Measurements from ENCODE around the gene CUL4B.

CUL4B gene

DNA sequence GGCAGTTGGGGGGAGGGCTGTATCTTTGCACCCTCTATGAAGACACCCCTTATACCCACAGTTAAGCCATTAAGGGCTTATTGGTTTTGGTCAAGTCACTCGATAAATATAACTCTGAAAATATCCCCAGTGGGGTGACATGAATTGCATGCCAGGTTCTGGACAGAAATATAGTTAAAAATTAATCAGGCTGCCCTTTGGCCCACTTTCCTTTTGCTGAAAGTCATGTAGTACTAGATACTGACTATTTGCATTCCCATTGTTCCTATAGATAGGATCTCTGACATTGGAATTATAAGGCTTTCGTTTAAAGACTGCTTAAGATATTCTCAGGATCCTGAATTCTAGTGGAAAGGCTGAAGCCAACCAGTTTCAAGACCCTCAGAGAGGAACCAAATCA lies 48.1 kb downstream of the CUL4B start:
- no peaks in the 10 kb centered on the region for H3K79me2 ChIP-seq (ENCODE audit: insufficient read depth, low read length)
- no peaks in the 10 kb centered on the region for H3K9me3 ChIP-seq (ENCODE audit: low read length)
- H3K4me1 ChIP-seq (ENCODE audit: insufficient read depth, low read length, severe bottlenecking) = no peaks in the 10 kb centered on the region
- no peak overlapping the region for H3K4me3 ChIP-seq (ENCODE audit: low read depth, low read length, poor library complexity, severe bottlenecking)
- no peaks in the 10 kb centered on the region for H3K9me2 ChIP-seq (ENCODE audit: low read depth, low read length)
- no peak overlapping the region for H3K4me2 ChIP-seq (ENCODE audit: low read length)
- H3F3A ChIP-seq (ENCODE audit: insufficient read depth, low read length) = no peaks in the 10 kb centered on the region
- no peaks in the 10 kb centered on the region for H3K36me3 ChIP-seq (ENCODE audit: insufficient read depth, low read length)
- H2AFZ ChIP-seq (ENCODE audit: low read length) = no peak overlapping the region
- no peaks in the 10 kb centered on the region for H3K27me3 ChIP-seq (ENCODE audit: insufficient read depth, low read length)
- no peak overlapping the region for H3K9ac ChIP-seq (ENCODE audit: low read length)
- no peak overlapping the region for H3K27ac ChIP-seq (ENCODE audit: low read depth, low read length, poor library complexity, severe bottlenecking)
- no peaks in the 10 kb centered on the region for H4K20me1 ChIP-seq (ENCODE audit: insufficient read depth, low read length)
- TF ChIP-seq, protein P1, sequence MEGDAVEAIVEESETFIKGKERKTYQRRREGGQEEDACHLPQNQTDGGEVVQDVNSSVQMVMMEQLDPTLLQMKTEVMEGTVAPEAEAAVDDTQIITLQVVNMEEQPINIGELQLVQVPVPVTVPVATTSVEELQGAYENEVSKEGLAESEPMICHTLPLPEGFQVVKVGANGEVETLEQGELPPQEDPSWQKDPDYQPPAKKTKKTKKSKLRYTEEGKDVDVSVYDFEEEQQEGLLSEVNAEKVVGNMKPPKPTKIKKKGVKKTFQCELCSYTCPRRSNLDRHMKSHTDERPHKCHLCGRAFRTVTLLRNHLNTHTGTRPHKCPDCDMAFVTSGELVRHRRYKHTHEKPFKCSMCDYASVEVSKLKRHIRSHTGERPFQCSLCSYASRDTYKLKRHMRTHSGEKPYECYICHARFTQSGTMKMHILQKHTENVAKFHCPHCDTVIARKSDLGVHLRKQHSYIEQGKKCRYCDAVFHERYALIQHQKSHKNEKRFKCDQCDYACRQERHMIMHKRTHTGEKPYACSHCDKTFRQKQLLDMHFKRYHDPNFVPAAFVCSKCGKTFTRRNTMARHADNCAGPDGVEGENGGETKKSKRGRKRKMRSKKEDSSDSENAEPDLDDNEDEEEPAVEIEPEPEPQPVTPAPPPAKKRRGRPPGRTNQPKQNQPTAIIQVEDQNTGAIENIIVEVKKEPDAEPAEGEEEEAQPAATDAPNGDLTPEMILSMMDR (IDR thresholded peaks at IDR 0.05; ENCODE audit: low read length) = no peak
- no peak for TF ChIP-seq EZH2 (IDR thresholded peaks at IDR 0.05; ENCODE audit: borderline replicate concordance, low read length)

DNA sequence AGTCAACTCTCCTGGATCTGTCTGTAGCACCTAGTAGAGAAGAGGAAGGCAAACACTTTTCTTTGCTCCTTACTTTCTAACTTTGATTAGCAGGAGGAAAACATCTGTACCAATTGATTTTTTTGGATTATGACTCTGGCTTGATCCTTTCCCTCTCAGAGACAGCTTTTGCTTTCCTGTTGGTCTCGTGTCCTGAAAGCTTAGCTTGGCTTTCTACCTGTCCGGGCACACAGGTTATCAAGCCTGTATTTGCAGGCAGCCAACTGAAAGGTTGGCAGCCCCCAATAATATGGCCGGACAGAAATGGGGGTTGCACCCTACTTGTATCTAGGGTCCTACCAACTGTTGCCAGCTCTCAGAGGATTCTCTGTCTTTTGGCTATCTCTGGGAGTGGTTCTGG lies 48.5 kb downstream of the CUL4B start:
- Histone ChIP-seq H3K4me3 (ENCODE audit: low read depth, low read length, poor library complexity, severe bottlenecking) (no peak overlapping the region), H3K27me3 (ENCODE audit: insufficient read depth, low read length) (no peaks in the 10 kb centered on the region), H3K79me2 (ENCODE audit: insufficient read depth, low read length) (no peaks in the 10 kb centered on the region), H3K9ac (ENCODE audit: low read length) (no peak overlapping the region), H4K20me1 (ENCODE audit: insufficient read depth, low read length) (no peaks in the 10 kb centered on the region), H3K36me3 (ENCODE audit: insufficient read depth, low read length) (no peaks in the 10 kb centered on the region), H3K4me2 (ENCODE audit: low read length) (no peak overlapping the region), H3K4me1 (ENCODE audit: insufficient read depth, low read length, severe bottlenecking) (no peaks in the 10 kb centered on the region), H2AFZ (ENCODE audit: low read length) (no peak overlapping the region), H3K9me3 (ENCODE audit: low read length) (no peaks in the 10 kb centered on the region), H3K9me2 (ENCODE audit: low read depth, low read length) (no peaks in the 10 kb centered on the region), H3K27ac (ENCODE audit: low read depth, low read length, poor library complexity, severe bottlenecking) (no peak overlapping the region), H3F3A (ENCODE audit: insufficient read depth, low read length) (no peaks in the 10 kb centered on the region)
- TF ChIP-seq EZH2 (IDR thresholded peaks at IDR 0.05; ENCODE audit: borderline replicate concordance, low read length) = no peak
- TF ChIP-seq, protein P1 (IDR thresholded peaks at IDR 0.05; ENCODE audit: low read length) = no peak

DNA sequence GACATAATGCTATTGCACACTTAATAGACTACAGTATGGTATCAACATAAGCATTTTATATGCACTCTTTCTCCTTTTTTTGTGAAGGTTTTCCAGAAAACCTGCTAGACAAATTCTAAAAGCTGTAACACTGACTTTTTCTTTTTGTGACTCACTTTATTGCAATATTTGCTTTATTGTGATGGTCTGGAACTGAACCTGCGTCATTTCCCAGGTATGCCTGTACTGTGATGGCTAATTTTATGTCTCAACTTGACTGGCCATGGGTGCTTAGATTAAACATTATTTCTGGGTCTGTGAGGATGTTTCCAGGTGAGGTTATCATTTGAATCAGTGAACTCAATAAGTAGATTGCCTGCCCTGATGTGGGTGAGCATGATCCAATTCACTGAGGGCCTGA lies 56.2 kb downstream of the CUL4B start:
- H3K9me2 ChIP-seq (ENCODE audit: low read depth, low read length) = no peaks in the 10 kb centered on the region
- no peak overlapping the region for H3K27ac ChIP-seq (ENCODE audit: low read depth, low read length, poor library complexity, severe bottlenecking)
- H3K4me3 ChIP-seq (ENCODE audit: low read depth, low read length, poor library complexity, severe bottlenecking) = no peak overlapping the region
- H3K4me2 ChIP-seq (ENCODE audit: low read length) = no peak overlapping the region
- H3K9me3 ChIP-seq (ENCODE audit: low read length) = no peaks in the 10 kb centered on the region
- no peaks in the 10 kb centered on the region for H3K36me3 ChIP-seq (ENCODE audit: insufficient read depth, low read length)
- TF ChIP-seq, protein P1 (IDR thresholded peaks at IDR 0.05; ENCODE audit: low read length) = no peak
- TF ChIP-seq EZH2 (IDR thresholded peaks at IDR 0.05; ENCODE audit: borderline replicate concordance, low read length) = no peak
- no peaks in the 10 kb centered on the region for H3F3A ChIP-seq (ENCODE audit: insufficient read depth, low read length)
- H2AFZ ChIP-seq (ENCODE audit: low read length) = no peak overlapping the region
- H4K20me1 ChIP-seq (ENCODE audit: insufficient read depth, low read length) = no peaks in the 10 kb centered on the region
- no peak overlapping the region for H3K9ac ChIP-seq (ENCODE audit: low read length)
- H3K79me2 ChIP-seq (ENCODE audit: insufficient read depth, low read length) = no peaks in the 10 kb centered on the region
- no peaks in the 10 kb centered on the region for H3K27me3 ChIP-seq (ENCODE audit: insufficient read depth, low read length)
- no peaks in the 10 kb centered on the region for H3K4me1 ChIP-seq (ENCODE audit: insufficient read depth, low read length, severe bottlenecking)

All from OCI-LY1 (cell line).